K562 (cell line): ENCODE data around the gene TEX264. TPM values are rescaled to one million over a fixed set of nuclear protein-coding genes. Genes with fewer than 3 reads are reported as not detected.

Experiments used
- ATAC-seq: fragments of 200-7000 bp; cut with Tn5 transposase; 3 replicates; pipeline ENCODE4 v1.9.1; 2020; ENCODE audit warnings: moderate library complexity
- BruUV-seq: library from RNA; stranded (reverse); fragments of 400-500 nt; replicated peaks from 2 replicates; lab custom pipeline; 2021; lab: Mats Ljungman, UMichigan
- CTCF ChIA-PET: fragments of 300-600 bp; formaldehyde crosslinking; extraction: SDS; loops from one replicate; lab custom pipeline; 2021; ENCODE audit warnings: low intra/inter-chr PET ratio; lab: Yijun Ruan, JAX
- POLR2A ChIA-PET: fragments of 300-600, 350-650 bp; sonication (Branson Sonifier 250); formaldehyde crosslinking; extraction: SDS; loops from one replicate; lab custom pipeline; 2021; ENCODE audit warnings: antibody characterized with exemption, inconsistent platforms; lab: Yijun Ruan, JAX
- DNase-seq, 4 experiments: peaks; one replicate each; pipeline versions ENCODE4 v3.0.0 to v3.0.0-alpha.2; 2011 to 2018; ENCODE audit warnings: low spot score in 3 of 4, mixed read lengths in 3 of 4; ENCODE audit errors: extremely low read depth in 1 of 4
- FAIRE-seq: peaks from 2 replicates; lab custom pipeline; 2011; peaks lifted over from hg19 to GRCh38; lab: Jason Lieb, UNC
- H2AFZ ChIP-seq: 2 replicates; pipeline ENCODE4 v1.6.0; 2011; ENCODE audit warnings: low read depth, low read length, control low read depth, inconsistent platforms
- H3K27ac ChIP-seq: fragments of 200-600 bp; 3 replicates; pipeline ENCODE4 v1.8.0; 2011; ENCODE audit warnings: low read depth, mild to moderate bottlenecking, control low read depth, inconsistent platforms, low read length, moderate library complexity, mixed read lengths; ENCODE audit errors: extremely low read depth
- H3K27me3 ChIP-seq, 2 experiments: fragments of 300-600 bp in 1 of 2; 2 replicates in 1 of 2; 3 replicates in 1 of 2; pipeline versions ENCODE4 v1.6.0 to v1.8.0; 2011; ENCODE audit warnings: inconsistent platforms in 2 of 2, low read length in 2 of 2, mild to moderate bottlenecking in 1 of 2, mixed read lengths in 1 of 2, moderate library complexity in 1 of 2; ENCODE audit not compliant: control insufficient read depth in 2 of 2, insufficient read depth in 2 of 2
- H3K36me3 ChIP-seq: fragments of 300-600 bp; 3 replicates; pipeline ENCODE4 v1.8.0; 2011; ENCODE audit warnings: mild to moderate bottlenecking, low read length, inconsistent platforms; ENCODE audit not compliant: control insufficient read depth, insufficient read depth
- H3K4me1 ChIP-seq, 2 experiments: fragments of 200-600 bp in 1 of 2; replicated peaks in 1 of 2; 2 replicates in 1 of 2; 3 replicates in 1 of 2; pipeline versions ENCODE4 v1.5.1 to v1.8.0; 2011; ENCODE audit warnings: inconsistent platforms in 2 of 2, low read length in 2 of 2, mild to moderate bottlenecking in 1 of 2, mixed read lengths in 1 of 2, moderate library complexity in 1 of 2; ENCODE audit not compliant: control insufficient read depth in 2 of 2, insufficient read depth in 2 of 2
- H3K4me2 ChIP-seq: 2 replicates; pipeline ENCODE4 v1.6.1; 2011; ENCODE audit warnings: low read length, control low read depth, inconsistent platforms, mixed read lengths; ENCODE audit not compliant: insufficient read depth
- H3K4me3 ChIP-seq: fragments of 200-600 bp; sonication (generic), shearing (Covaris generic); 2 replicates; pipeline ENCODE4 v1.5.1; 2016; ENCODE audit warnings: control low read depth, inconsistent platforms
- H3K79me2 ChIP-seq: fragments of 200-600 bp; 3 replicates; pipeline ENCODE4 v1.8.0; 2011; ENCODE audit warnings: low read length, inconsistent platforms; ENCODE audit not compliant: control insufficient read depth, insufficient read depth
- H3K9ac ChIP-seq, 2 experiments: 2 replicates each; pipeline versions ENCODE4 v1.6.0 to v1.6.1; 2011; ENCODE audit warnings: low read depth in 2 of 2, low read length in 2 of 2, control low read depth in 1 of 2, inconsistent platforms in 1 of 2, mild to moderate bottlenecking in 1 of 2, mixed read lengths in 1 of 2; ENCODE audit not compliant: insufficient read depth in 1 of 2
- H3K9me1 ChIP-seq: one replicate; pipeline ENCODE4 v1.6.0; 2011; ENCODE audit warnings: inconsistent platforms, mild to moderate bottlenecking, low read length, moderate library complexity; ENCODE audit not compliant: control insufficient read depth, insufficient read depth
- H3K9me3 ChIP-seq: replicated peaks from 2 replicates; pipeline ENCODE4 v1.5.1; 2011; ENCODE audit warnings: low read depth, low read length, inconsistent platforms; ENCODE audit not compliant: control insufficient read depth, insufficient read depth
- H4K20me1 ChIP-seq: replicated peaks from 2 replicates; pipeline ENCODE4 v1.6.1; 2011; ENCODE audit warnings: low read length, inconsistent platforms, mixed read lengths; ENCODE audit not compliant: control insufficient read depth, insufficient read depth
- FOXJ3 ChIP-seq: sonication (generic); formaldehyde crosslinking; IDR thresholded peaks from 2 replicates; pipeline ENCODE4 v1.4.0; 2020; ENCODE audit warnings: mild to moderate bottlenecking, missing genetic modification reagents
- JUNB ChIP-seq: fragments of 450-650 bp; formaldehyde crosslinking; conservative IDR thresholded peaks from 2 replicates; pipeline ENCODE4 v1.4.0; 2020; ENCODE audit warnings: mild to moderate bottlenecking
- NFYB ChIP-seq: IDR thresholded peaks from 2 replicates; pipeline ENCODE4 v1.6.1; 2011; ENCODE audit warnings: mild to moderate bottlenecking, moderate library complexity; ENCODE audit not compliant: insufficient read length; ENCODE audit errors: extremely low read depth
- SIN3B ChIP-seq: fragments of 450-650 bp; IDR thresholded peaks from 2 replicates; pipeline ENCODE4 v1.6.1; 2017; ENCODE audit warnings: low read depth, mild to moderate bottlenecking, moderate library complexity
- ZNF551 ChIP-seq: fragments of 250-450 bp; sonication (Bioruptor Pico); IDR thresholded peaks from 2 replicates; pipeline ENCODE4 v1.5.0; 2021; ENCODE audit warnings: mild to moderate bottlenecking, moderate library complexity
- ZNF77 ChIP-seq: fragments of 250-450 bp; sonication (Bioruptor Pico); IDR thresholded peaks from 2 replicates; pipeline ENCODE4 v1.5.0; 2020
- WGBS: fragments of 100-300 bp; shearing (Covaris generic); methylation state at CpG from one replicate; pipeline ENCODE4 v1.1.6; 2016; ENCODE audit warnings: low coverage, mixed read lengths; ENCODE audit not compliant: insufficient coverage; ENCODE audit errors: missing lambda C conversion rate; 5-methylcytosine and 5-hydroxymethylcytosine counted together
- in situ Hi-C: fragments of 300-500 bp; cut with MboI; formaldehyde crosslinking; loops from 4 replicates; pipeline ENCODE4 v1.15.0; 2018; ENCODE audit warnings: inconsistent platforms, mixed read lengths
- intact Hi-C: fragments of 100-400 bp; cut with micrococcal nuclease; formaldehyde crosslinking; loops from 2 replicates; pipeline ENCODE4 v1.14.2; 2022
- polyA plus RNA-seq, 8 experiments: library from polyadenylated mRNA; depleted of rRNA in 4 of 8; stranded (reverse) in 5 of 8; unstranded in 3 of 8; fragments of >200 nt; fragmentation: Nextera tagmentation in 2 of 8; fragmentation: Illumina TruSeq in 1 of 8; extraction: Ambion mirVana in 2 of 8; extraction: Trizol in 1 of 8; gene quantifications; 2 replicates each; pipeline versions ENCODE4 v1.2.1 to v1.2.3, GENCODE V29; 2011 to 2014; ENCODE audit warnings: inconsistent platforms in 1 of 8, missing spikeins in 1 of 8
- total RNA-seq, 7 experiments: library from RNA; depleted of rRNA in 6 of 7; stranded (reverse); fragments of >200 nt in 6 of 7; fragmentation: Illumina TruSeq in 2 of 7; extraction: Trizol in 2 of 7; gene quantifications; 2 replicates each; pipeline versions ENCODE4 v1.2.1 to v1.2.3, GENCODE V29; 2011 to 2021; ENCODE audit warnings: low replicate concordance in 1 of 7
- TF ChIP-seq, protein P1 (sequence below): fragments of 250-450 bp; sonication (Bioruptor Pico); IDR thresholded peaks from 2 replicates; pipeline ENCODE4 v1.4.0; 2020; ENCODE audit warnings: mild to moderate bottlenecking, moderate library complexity, borderline replicate concordance

The TEX264 gene
- total and polyA plus RNA-seq, 9 of the 15 experiments (the other 6 are each of a cell fraction or from before 2014, with no cell fraction given): 4.1 to 47.0 (median 31.0) TPM

DNA sequence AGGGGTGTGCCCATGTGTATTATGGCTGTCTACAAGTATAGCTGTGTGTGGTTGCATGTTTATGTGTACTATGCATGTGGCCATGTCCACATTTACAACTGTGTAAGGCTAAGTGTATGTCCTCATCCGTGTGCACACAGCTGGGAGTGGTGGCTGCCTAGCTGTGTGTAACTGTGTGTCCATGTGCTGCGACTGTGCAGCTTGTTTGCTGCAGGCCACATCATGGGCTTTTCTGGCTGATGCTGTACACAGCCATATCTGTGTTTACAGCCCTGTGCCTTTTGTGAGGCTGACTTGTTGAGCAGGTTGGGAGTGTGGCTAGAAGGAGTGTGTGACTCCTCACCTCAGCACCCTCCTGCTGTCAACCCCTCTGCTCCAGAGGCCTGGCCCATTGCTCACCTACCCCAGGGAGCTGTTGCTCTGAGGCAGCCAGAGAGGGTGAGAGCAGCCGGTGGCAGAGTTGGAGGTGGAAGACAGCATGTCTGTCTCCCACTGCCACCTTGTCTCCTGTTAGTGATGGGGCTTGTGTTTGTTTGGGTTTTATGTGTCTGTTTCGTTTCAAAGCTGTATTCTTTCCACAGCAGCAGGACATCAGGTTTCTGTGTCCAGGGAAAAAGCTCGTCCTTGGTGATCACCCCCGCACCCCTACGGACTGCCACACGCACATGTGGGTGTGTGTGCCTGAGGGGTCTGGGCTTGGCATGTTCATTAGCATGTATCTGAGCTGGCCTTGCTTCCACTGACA lies 34.4 kb downstream of the TEX264 start:
- Histone ChIP-seq H3K4me3 (no peak overlapping the region), H4K20me1 (peaks cover 9% of the 10 kb centered on the region), H3K9me3 (no peaks in the 10 kb centered on the region), H3K27ac (no peak overlapping the region), H3K79me2 (no peaks in the 10 kb centered on the region), H3K4me1 (peaks cover 0 to 4% of the 10 kb centered on the region in 2 experiments; a peak in 2 of 5 replicates), H3K36me3 (no peaks in the 10 kb centered on the region), H3K27me3 (no peaks in the 10 kb centered on the region; a peak in 1 of 5 replicates), H3K4me2 (no peak overlapping the region), H3K9ac (no peak overlapping the region), H3K9me1 (no peaks in the 10 kb centered on the region), H2AFZ (no peak overlapping the region)
- ATAC-seq (no peak), FAIRE-seq (no peak), DNase-seq (no peak)
- BruUV-seq: no TSS peak
- TF ChIP-seq, protein P1, sequence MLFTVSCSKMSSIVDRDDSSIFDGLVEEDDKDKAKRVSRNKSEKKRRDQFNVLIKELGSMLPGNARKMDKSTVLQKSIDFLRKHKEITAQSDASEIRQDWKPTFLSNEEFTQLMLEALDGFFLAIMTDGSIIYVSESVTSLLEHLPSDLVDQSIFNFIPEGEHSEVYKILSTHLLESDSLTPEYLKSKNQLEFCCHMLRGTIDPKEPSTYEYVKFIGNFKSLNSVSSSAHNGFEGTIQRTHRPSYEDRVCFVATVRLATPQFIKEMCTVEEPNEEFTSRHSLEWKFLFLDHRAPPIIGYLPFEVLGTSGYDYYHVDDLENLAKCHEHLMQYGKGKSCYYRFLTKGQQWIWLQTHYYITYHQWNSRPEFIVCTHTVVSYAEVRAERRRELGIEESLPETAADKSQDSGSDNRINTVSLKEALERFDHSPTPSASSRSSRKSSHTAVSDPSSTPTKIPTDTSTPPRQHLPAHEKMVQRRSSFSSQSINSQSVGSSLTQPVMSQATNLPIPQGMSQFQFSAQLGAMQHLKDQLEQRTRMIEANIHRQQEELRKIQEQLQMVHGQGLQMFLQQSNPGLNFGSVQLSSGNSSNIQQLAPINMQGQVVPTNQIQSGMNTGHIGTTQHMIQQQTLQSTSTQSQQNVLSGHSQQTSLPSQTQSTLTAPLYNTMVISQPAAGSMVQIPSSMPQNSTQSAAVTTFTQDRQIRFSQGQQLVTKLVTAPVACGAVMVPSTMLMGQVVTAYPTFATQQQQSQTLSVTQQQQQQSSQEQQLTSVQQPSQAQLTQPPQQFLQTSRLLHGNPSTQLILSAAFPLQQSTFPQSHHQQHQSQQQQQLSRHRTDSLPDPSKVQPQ (CRISPR knock-in tag): no peak
- TF ChIP-seq JUNB (CRISPR knock-in tag) (no peak), SIN3B (no peak), ZNF551 (CRISPR knock-in tag) (no peak), NFYB (no peak), ZNF77 (CRISPR knock-in tag) (no peak), FOXJ3 (CRISPR knock-in tag) (no peak)
- CTCF ChIA-PET: no interaction called here
- POLR2A ChIA-PET: no interaction called here
- in situ Hi-C loops (no loop called here), intact Hi-C loops (no loop called here)
- 39% methylated on average over 6 of the region's 8 CpGs for WGBS
